GM19351 (cell line): Measurements from ENCODE around the gene NQO1.
"Not testable (repeated sequence)": the region's sequence is repeated elsewhere in the genome, so short reads cannot be mapped to it uniquely, and the experiment has no call there.

Source experiments
- ATAC-seq: cut with Tn5 transposase; IDR thresholded peaks from one replicate; pipeline ENCODE4 v1.9.1; 2021; ENCODE audit warnings: mild to moderate bottlenecking, moderate library complexity; ENCODE audit not compliant: unreplicated experiment

The NQO1 gene

GRCh38 chr16:69744363-69745231 lies 18.2 kb upstream of the NQO1 start:
- no peak for ATAC-seq

GRCh38 chr16:69741951-69742904 lies 15.9 kb upstream of the NQO1 start:
- ATAC-seq, result no peak

GRCh38 chr16:69741519-69741918 lies 15.2 kb upstream of the NQO1 start:
- no peak for ATAC-seq

- ATAC-seq, result no peak
Observed at GRCh38 chr16:69732101-69732500, 5.7 kb upstream of the NQO1 start.

- not testable (repeated sequence) for ATAC-seq
Observed at GRCh38 chr16:69731280-69731679, 4.9 kb upstream of the NQO1 start.

- not testable (repeated sequence) for ATAC-seq
Observed at GRCh38 chr16:69729030-69729429, 2.7 kb upstream of the NQO1 start.

- no peak for ATAC-seq
Observed at GRCh38 chr16:69727916-69728270, 1.5 kb upstream of the NQO1 start.

GRCh38 chr16:69725480-69726312 lies 664 bp downstream of the NQO1 start:
- ATAC-seq, result no peak

GRCh38 chr16:69724981-69725479 lies 1.3 kb downstream of the NQO1 start:
- ATAC-seq, result no peak

GRCh38 chr16:69724414-69724873 lies 1.9 kb downstream of the NQO1 start:
- ATAC-seq, result no peak

- no peak for ATAC-seq
Observed at GRCh38 chr16:69721441-69721957, 4.9 kb downstream of the NQO1 start.

GRCh38 chr16:69720822-69721430 lies 5.4 kb downstream of the NQO1 start:
- no peak for ATAC-seq

- ATAC-seq, result no peak
Observed at GRCh38 chr16:69718111-69718764, 8.1 kb downstream of the NQO1 start.

GRCh38 chr16:69717066-69717465 lies 9.3 kb downstream of the NQO1 start:
- no peak for ATAC-seq

- no peak for ATAC-seq
Observed at GRCh38 chr16:69712914-69713581, 13.3 kb downstream of the NQO1 start.

GRCh38 chr16:69712277-69712676 lies 14.1 kb downstream of the NQO1 start:
- no peak for ATAC-seq

- no peak for ATAC-seq
Observed at GRCh38 chr16:69711115-69711740, 15.1 kb downstream of the NQO1 start.

GRCh38 chr16:69709456-69710084 lies 16.8 kb downstream of the NQO1 start:
- no peak for ATAC-seq
